GM12891 (cell line): Measurements from ENCODE around the gene FGD5.

Experiments
- POLR2A ChIP-seq: IDR thresholded peaks from 2 replicates; pipeline ENCODE4 v1.6.1; 2011; ENCODE audit warnings: low read depth, low read length, control low read depth
- POLR2AphosphoS5 ChIP-seq: IDR thresholded peaks from 2 replicates; pipeline ENCODE4 v1.6.1; 2011; ENCODE audit warnings: low read depth, low read length, control low read depth
- POU2F2 ChIP-seq: IDR thresholded peaks from 2 replicates; pipeline ENCODE4 v1.6.1; 2011; ENCODE audit warnings: low read depth, mild to moderate bottlenecking, control low read depth, low read length, moderate library complexity
- SPI1 ChIP-seq: IDR thresholded peaks from 2 replicates; pipeline ENCODE4 v1.6.1; 2011; ENCODE audit warnings: low read depth, low read length, control low read depth
- TAF1 ChIP-seq: IDR thresholded peaks from 2 replicates; pipeline ENCODE4 v1.6.1; 2011; ENCODE audit warnings: low read depth, low read length, control low read depth

DNA sequence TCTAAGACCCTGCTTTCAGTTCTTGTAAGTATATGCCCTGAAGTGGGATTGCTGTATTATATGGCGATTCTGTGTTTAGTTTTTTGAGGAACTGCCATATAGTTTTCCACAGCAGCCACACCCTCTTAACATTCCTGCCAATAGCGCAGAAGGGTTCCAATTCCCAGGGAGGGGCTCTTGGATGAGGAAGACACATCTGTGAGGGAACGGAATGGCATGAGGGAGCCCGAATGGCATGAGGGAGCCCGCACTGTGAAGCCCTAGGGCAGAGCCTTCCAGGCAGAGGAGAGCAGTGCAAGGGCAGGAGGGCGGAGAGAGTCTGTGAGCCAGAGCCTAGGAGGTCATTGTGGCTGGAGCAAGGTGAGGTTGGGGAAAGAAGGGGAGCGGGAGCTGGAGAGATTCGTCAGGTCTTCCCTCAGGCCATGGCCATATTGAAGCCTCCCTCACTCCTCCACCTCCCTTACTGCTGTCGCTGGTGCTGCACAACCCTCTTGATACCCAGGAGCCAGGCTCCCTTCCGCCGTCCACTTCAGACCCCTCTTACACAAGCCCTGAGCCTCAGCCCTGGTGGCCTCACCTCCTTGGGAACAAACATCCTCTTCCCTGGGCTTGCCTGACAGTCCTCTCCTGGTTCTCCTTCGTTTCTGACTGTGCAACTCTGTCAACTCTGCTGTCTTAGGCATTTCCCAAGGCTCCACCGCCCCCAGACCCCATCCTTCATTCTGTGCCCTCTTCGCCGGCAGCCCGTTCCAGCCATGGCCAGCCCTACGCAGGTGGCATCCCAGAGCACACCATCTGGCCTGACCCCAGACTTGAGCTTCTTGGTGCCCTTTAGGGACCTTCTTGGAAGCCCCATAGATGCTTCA lies 51.4 kb downstream of the FGD5 start:
- TF ChIP-seq POLR2AphosphoS5 = no peak
- no peak for TF ChIP-seq POLR2A
- no peak for TF ChIP-seq POU2F2
- no peak for TF ChIP-seq TAF1
- no peak for TF ChIP-seq SPI1
